Choroid plexus epithelial cell (primary cell): Measurements from ENCODE around the gene FAM118B.

Source experiments
- DNase-seq: peaks from one replicate; pipeline ENCODE4 v3.0.0-alpha.2; 2010; ENCODE audit warnings: low read depth
- H3K4me3 ChIP-seq: 2 replicates; pipeline ENCODE4 v1.5.1; 2011; ENCODE audit warnings: low read depth, mild to moderate bottlenecking, control low read depth, low read length, moderate library complexity
- TF ChIP-seq, protein P1 (sequence below): conservative IDR thresholded peaks from 2 replicates; pipeline ENCODE4 v1.5.1; 2011; ENCODE audit warnings: low read depth, mild to moderate bottlenecking, control low read depth, inconsistent platforms, low read length, moderate library complexity

Gene FAM118B

DNA sequence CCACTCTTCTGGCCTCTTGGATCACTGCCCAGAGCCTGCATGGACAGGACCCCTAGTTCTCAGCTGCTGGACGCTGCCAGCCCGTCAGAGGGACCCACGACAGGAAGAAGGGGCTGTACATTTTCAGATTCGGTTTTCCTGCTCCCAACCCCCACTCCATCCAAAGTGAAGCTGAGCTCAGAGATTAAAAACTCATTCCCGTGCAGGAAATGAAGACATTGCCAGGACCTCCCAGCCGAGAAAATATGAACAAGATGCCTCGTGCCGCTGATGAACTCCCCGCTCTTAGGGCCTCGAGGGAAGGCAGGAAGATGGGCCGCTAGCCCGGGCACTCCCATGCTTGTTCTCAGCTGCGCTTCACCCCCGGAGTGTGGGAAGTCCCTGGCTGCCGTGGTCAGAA is 36.2 kb upstream of the FAM118B start:
- no peak overlapping the region for H3K4me3 ChIP-seq
- TF ChIP-seq, protein P1, sequence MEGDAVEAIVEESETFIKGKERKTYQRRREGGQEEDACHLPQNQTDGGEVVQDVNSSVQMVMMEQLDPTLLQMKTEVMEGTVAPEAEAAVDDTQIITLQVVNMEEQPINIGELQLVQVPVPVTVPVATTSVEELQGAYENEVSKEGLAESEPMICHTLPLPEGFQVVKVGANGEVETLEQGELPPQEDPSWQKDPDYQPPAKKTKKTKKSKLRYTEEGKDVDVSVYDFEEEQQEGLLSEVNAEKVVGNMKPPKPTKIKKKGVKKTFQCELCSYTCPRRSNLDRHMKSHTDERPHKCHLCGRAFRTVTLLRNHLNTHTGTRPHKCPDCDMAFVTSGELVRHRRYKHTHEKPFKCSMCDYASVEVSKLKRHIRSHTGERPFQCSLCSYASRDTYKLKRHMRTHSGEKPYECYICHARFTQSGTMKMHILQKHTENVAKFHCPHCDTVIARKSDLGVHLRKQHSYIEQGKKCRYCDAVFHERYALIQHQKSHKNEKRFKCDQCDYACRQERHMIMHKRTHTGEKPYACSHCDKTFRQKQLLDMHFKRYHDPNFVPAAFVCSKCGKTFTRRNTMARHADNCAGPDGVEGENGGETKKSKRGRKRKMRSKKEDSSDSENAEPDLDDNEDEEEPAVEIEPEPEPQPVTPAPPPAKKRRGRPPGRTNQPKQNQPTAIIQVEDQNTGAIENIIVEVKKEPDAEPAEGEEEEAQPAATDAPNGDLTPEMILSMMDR, result no peak
- DNase-seq, result peak; percentile 12

DNA sequence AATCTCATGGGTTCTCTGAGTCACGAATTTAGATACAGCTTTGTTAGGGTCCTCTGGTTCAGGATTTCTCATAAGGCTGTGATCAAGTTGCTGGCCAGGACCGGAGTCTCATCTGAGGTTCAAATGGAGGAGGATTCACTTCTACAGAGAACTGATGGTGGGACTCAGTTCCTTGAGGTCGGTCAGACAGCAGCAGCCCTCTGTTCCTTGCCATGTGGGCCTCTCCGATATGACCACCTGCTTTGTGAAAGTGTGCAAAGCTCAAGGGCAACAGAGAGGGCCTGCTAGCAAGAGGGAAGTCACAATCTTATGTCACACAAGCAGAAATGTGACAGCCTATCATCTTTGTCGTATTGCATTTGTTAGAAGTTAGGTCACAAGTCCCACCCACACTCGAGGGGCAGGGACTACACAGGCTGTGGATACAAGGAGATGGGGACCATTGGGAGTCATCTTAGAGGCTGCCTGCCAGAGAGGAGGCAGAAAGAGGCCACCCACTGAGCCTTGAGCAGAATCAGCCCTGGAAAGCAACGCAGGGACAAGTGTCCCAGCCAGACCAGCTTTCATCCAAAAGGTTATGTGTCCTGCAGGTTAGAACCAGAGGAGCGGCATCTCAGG is 34.6 kb upstream of the FAM118B start:
- DNase-seq, result no peak
- H3K4me3 ChIP-seq, result no peak overlapping the region
- TF ChIP-seq, protein P1, result no peak

DNA sequence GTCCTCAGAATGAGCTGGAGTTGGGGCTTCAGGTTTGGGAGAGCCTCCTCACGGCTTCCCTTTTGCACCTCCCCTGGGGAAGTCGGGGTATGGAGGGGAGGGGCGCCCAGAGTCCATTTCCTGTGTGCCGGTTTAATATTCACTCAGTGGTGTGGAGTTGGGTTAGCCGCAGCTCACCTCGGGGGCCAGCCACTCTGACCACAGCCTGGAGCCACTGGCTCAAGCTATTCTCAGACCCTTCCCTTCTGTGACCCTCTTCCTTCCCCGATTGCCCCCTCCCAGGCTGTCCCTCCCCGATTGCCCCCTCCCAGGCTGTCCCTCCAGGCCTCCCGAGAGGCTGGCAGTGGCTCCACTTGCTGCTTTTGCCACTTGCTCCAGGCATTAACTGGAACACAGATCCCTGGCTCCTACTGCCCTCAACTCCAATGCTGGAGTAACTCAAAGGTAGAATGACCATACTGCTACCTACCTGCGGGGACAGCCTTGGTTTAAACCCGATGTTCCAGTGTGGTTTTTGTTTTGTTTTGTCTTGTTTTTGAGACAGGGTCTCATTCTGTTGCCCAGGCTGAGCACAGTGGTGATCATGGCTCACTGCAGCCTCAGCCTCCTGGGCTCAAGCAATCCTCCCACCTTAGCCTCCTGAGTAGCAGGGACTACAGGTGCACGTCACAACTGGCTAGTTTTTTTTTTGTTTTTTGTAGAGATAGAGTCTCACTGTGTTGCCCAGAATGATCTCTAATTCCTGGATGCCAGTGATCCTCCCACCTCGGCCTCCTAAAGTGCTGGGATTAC is 29.4 kb upstream of the FAM118B start:
- H3K4me3 ChIP-seq, result no peak overlapping the region
- TF ChIP-seq, protein P1, result no peak

DNA sequence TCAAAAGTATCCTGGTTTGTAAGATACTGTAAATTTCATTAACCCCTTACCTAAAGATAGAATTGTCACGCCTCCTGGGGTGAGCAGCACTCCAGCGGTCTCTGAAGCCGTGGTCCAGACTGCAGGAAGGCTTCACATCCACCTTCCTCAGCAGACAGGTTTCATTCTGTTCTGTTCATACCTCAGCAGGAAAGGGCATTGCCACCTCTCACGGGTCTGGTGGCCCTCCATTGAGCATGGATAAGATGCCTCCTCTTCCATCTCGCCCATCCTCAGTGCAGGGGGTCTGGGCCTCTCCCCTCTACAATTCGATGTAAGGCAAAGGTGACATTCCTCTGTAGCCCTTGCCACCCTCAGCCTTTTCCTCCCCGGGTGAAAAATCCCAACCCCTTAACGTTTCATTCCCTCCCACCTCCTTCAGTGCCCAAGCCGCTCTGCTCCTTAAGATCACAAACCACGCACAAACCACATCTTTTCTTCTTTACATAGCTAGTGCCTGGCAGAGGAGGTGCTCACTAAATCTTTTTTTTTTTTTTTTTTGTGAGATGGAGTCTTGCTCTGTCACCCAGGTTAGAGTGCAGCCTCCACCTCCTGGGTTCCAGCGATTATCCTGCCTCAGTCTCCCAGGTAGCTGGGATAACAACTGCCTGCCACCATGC is 28.7 kb upstream of the FAM118B start:
- no peak for DNase-seq
- TF ChIP-seq, protein P1, result no peak
- H3K4me3 ChIP-seq, result no peak overlapping the region

More for the DNA sequence above, 29.4 kb upstream of the FAM118B start:
- DNase-seq, result no peak

DNA sequence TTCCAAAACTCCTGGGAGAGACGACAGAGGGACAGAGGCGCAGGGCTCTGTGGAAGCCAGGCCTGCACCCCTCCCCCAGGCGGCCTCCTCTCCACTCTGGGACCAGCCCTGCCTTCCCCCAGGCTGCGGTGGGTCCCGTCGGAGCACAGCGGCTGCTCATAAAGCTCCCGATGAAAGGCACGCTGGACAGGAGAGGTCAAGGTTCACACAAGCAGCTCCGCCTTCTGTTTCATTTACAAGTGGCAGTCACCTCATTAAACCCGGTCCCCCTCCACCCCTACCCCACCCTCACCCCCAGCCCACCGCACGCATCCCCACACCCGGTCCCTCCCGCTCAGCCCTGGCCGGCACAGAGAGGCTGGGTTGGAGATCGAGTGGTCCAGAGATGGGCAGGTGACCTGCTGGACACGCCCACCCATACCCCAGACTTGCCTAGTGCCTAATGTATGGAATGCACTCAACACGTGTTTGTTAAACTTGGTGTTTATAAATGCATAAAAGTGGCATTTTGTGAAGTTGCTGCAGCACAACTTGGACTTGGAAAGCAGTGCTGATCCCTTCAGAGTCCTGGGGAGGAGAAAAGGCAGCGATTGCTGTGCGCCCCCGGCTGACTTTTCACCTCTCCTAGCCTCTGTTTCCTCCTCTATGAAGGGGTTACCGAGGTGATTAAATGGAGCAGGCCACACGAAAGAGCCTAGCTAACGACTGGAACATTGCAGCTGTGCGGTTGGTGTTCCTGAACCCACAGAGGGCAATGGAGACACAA is 26.1 kb upstream of the FAM118B start:
- TF ChIP-seq, protein P1, result no peak

DNA sequence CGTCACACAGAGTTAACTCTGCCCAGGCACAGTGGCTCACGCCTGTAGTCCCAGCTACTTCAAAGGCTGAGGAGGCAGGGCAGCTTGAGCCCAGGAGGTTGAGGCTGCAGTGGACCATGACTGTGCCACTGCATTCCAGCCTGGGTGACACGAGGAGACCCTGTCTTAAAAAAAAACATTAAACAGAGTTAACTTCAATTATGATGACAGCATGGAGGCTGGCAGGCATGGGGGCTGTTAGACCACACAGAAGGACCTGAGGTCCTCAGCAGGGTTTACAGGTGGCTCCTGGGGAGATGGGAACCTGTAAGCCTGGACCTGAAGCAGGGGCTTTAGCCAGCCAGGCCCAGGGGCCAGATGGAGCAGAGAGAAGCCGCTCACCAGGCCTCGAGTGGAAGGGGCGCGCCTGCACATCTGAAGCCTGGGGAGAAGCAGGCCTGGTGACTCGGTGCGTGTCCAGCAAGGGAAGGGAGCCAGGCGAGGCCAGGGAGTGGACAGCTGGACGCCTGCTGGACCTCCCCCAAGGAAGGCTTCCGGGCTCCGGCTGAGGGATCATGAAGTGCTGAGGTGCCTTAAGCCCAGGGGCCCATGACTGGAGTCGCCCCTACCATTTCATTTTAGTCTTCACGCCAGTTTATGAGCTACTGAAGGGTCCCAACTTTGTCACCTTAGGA is 25.4 kb upstream of the FAM118B start:
- H3K4me3 ChIP-seq, result no peak overlapping the region
- TF ChIP-seq, protein P1, result no peak
- DNase-seq, result no peak

More for the DNA sequence above, 26.1 kb upstream of the FAM118B start:
- DNase-seq, result no peak
- no peak overlapping the region for H3K4me3 ChIP-seq
